A549 (cell line): Measurements from ENCODE around the gene NECTIN1. TPM values are rescaled to one million over a fixed set of nuclear protein-coding genes. Genes with fewer than 3 reads are reported as not detected.

Source experiments
- ATAC-seq, 2 experiments: fragments of 200-7000 bp in 1 of 2; fragments of >200 bp in 1 of 2; cut with Nextera tagmentation in 1 of 2; cut with Tn5 transposase in 1 of 2; 3 replicates each; pipeline versions ENCODE4 v1.8.0 to v1.9.1; 2018 to 2020; ENCODE audit warnings: mild to moderate bottlenecking in 1 of 2, moderate library complexity in 1 of 2
- CTCF ChIA-PET: fragments of 300-600 bp; sonication (Branson Sonifier 250); formaldehyde crosslinking; extraction: SDS; loops from one replicate; lab custom pipeline; 2021; ENCODE audit warnings: antibody characterized with exemption, inconsistent platforms; lab: Yijun Ruan, JAX
- POLR2A ChIA-PET: fragments of 350-600 bp; formaldehyde crosslinking; extraction: SDS; loops from one replicate; lab custom pipeline; 2021; ENCODE audit warnings: antibody characterized with exemption, inconsistent platforms; lab: Yijun Ruan, JAX
- DNase-seq, 2 experiments: peaks; one replicate each; pipeline versions ENCODE4 v3.0.0 to v3.0.0-alpha.2; 2011 to 2016; ENCODE audit warnings: low read depth in 1 of 2, low spot score in 1 of 2
- FAIRE-seq: peaks from 2 replicates; lab custom pipeline; 2011; peaks lifted over from hg19 to GRCh38; lab: Jason Lieb, UNC
- H3K27ac ChIP-seq, 2 experiments: fragments of >200 bp; sonication (Bioruptor Twin); formaldehyde crosslinking; 3 replicates each; pipeline ENCODE4 v1.5.1; 2016 to 2017
- H3K4me1 ChIP-seq: fragments of >200 bp; sonication (Bioruptor Twin); formaldehyde crosslinking; 3 replicates; pipeline ENCODE4 v1.6.1; 2016
- H3K4me2 ChIP-seq: fragments of >200 bp; sonication (Bioruptor Twin); formaldehyde crosslinking; 3 replicates; pipeline ENCODE4 v1.6.1; 2016
- H3K4me3 ChIP-seq: fragments of >200 bp; sonication (Bioruptor Twin); formaldehyde crosslinking; 3 replicates; pipeline ENCODE4 v1.5.1; 2016
- H3K9me3 ChIP-seq: fragments of >200 bp; sonication (Bioruptor Twin); formaldehyde crosslinking; 3 replicates; pipeline ENCODE4 v1.6.1; 2016
- ATOH8 ChIP-seq: fragments of 250-450 bp; sonication (Bioruptor Pico); IDR thresholded peaks from 2 replicates; pipeline ENCODE4 v1.5.0; 2020; ENCODE audit warnings: low read depth, mild to moderate bottlenecking, moderate library complexity
- CEBPB ChIP-seq, 2 experiments: fragments of >200 bp in 1 of 2; sonication (Bioruptor Twin) in 1 of 2; formaldehyde crosslinking in 1 of 2; IDR thresholded peaks; 2 replicates each; pipeline ENCODE4 v1.6.1; 2012 to 2016
- CHD2 ChIP-seq: fragments of 150-350 bp; IDR thresholded peaks from 2 replicates; pipeline ENCODE4 v1.6.1; 2014; ENCODE audit warnings: low read length; ENCODE audit not compliant: partially characterized antibody
- E2F6 ChIP-seq: IDR thresholded peaks from 2 replicates; pipeline ENCODE4 v1.6.1; 2012; ENCODE audit warnings: low read depth, borderline replicate concordance
- ESRRA ChIP-seq: fragments of 150-350 bp; IDR thresholded peaks from 2 replicates; pipeline ENCODE4 v1.6.1; 2014; ENCODE audit warnings: mild to moderate bottlenecking, low read length, borderline replicate concordance
- FOSL2 ChIP-seq, 2 experiments: fragments of 450-650 bp in 1 of 2; fragments of >200 bp in 1 of 2; sonication (Bioruptor Twin) in 1 of 2; formaldehyde crosslinking; IDR thresholded peaks; 2 replicates each; pipeline versions ENCODE4 v1.5.0 to v1.6.1; 2016 to 2020; ENCODE audit warnings: mild to moderate bottlenecking in 1 of 2, moderate library complexity in 1 of 2
- FOXS1 ChIP-seq: fragments of 250-450 bp; sonication (Bioruptor Pico); IDR thresholded peaks from 2 replicates; pipeline ENCODE4 v1.5.0; 2020; ENCODE audit warnings: mild to moderate bottlenecking, moderate library complexity
- HOXA7 ChIP-seq: fragments of 250-450 bp; sonication (Bioruptor Pico); IDR thresholded peaks from 2 replicates; pipeline ENCODE4 v1.5.0; 2020; ENCODE audit warnings: mild to moderate bottlenecking, moderate library complexity
- JUN ChIP-seq, 2 experiments: fragments of >200 bp; sonication (Bioruptor Twin); formaldehyde crosslinking; IDR thresholded peaks; 2 replicates in 1 of 2; 3 replicates in 1 of 2; pipeline ENCODE4 v1.6.1; 2016 to 2017
- KDM1A ChIP-seq: fragments of 200-600 bp; sonication (generic); IDR thresholded peaks from 2 replicates; pipeline ENCODE4 v1.6.1; 2016; ENCODE audit warnings: low read depth, mild to moderate bottlenecking
- MAZ ChIP-seq: fragments of 150-350 bp; IDR thresholded peaks from 2 replicates; pipeline ENCODE4 v1.6.1; 2014; ENCODE audit warnings: antibody characterized with exemption, low read depth, low read length, borderline replicate concordance
- MYC ChIP-seq: IDR thresholded peaks from 2 replicates; pipeline ENCODE4 v1.6.1; 2012; ENCODE audit warnings: mild to moderate bottlenecking, inconsistent platforms, low read length, improper control_type of control experiment, borderline replicate concordance
- NFE2L2 ChIP-seq: fragments of 150-350 bp; conservative IDR thresholded peaks from 2 replicates; pipeline ENCODE4 v1.6.1; 2014; ENCODE audit warnings: low read length
- NR3C1 ChIP-seq: fragments of >200 bp; sonication (Bioruptor Twin); formaldehyde crosslinking; IDR thresholded peaks from 3 replicates; pipeline ENCODE4 v1.6.1; 2017
- PHF8 ChIP-seq: fragments of 200-600 bp; sonication (generic); IDR thresholded peaks from 2 replicates; pipeline ENCODE4 v1.6.1; 2016; ENCODE audit warnings: low read depth, mild to moderate bottlenecking, antibody characterized with exemption, moderate library complexity, borderline replicate concordance
- POLR2A ChIP-seq: IDR thresholded peaks from 2 replicates; pipeline ENCODE4 v1.6.1; 2012; ENCODE audit warnings: mild to moderate bottlenecking, low read length
- RAD21 ChIP-seq, 2 experiments: fragments of >200 bp in 1 of 2; sonication (Bioruptor Twin) in 1 of 2; formaldehyde crosslinking in 1 of 2; IDR thresholded peaks in 1 of 2; conservative IDR thresholded peaks in 1 of 2; 2 replicates in 1 of 2; 3 replicates in 1 of 2; pipeline ENCODE4 v1.6.1; 2012 to 2018; ENCODE audit warnings: inconsistent platforms in 1 of 2
- RARB ChIP-seq: fragments of 250-450 bp; sonication (Bioruptor Pico); IDR thresholded peaks from 2 replicates; pipeline ENCODE4 v1.8.0; 2021; ENCODE audit warnings: mild to moderate bottlenecking, moderate library complexity
- SMC3 ChIP-seq: fragments of >200 bp; sonication (Bioruptor Twin); formaldehyde crosslinking; IDR thresholded peaks from 3 replicates; pipeline ENCODE4 v1.6.1; 2018; ENCODE audit warnings: inconsistent platforms
- TFCP2L1 ChIP-seq: fragments of 250-450 bp; sonication (Bioruptor Pico); IDR thresholded peaks from 2 replicates; pipeline ENCODE4 v1.5.0; 2021; ENCODE audit warnings: mild to moderate bottlenecking
- TP53 ChIP-seq: fragments of 250-450 bp; sonication (Bioruptor Pico); IDR thresholded peaks from 2 replicates; pipeline ENCODE4 v1.5.0; 2021; ENCODE audit warnings: mild to moderate bottlenecking, moderate library complexity
- ZC3H11A ChIP-seq: fragments of 450-650 bp; IDR thresholded peaks from 2 replicates; pipeline ENCODE4 v1.6.1; 2014; ENCODE audit warnings: antibody characterized with exemption, mild to moderate bottlenecking
- ZNF302 ChIP-seq: fragments of 250-450 bp; sonication (Bioruptor Pico); IDR thresholded peaks from 2 replicates; pipeline ENCODE4 v1.9.0; 2021; ENCODE audit warnings: inconsistent platforms, mild to moderate bottlenecking, moderate library complexity
- ZSCAN20 ChIP-seq: fragments of 250-450 bp; sonication (Bioruptor Pico); IDR thresholded peaks from 2 replicates; pipeline ENCODE4 v1.8.0; 2022; ENCODE audit warnings: mild to moderate bottlenecking, moderate library complexity
- WGBS: methylation state at CpG from one replicate; pipeline ENCODE4 v1.1.6; 2017; ENCODE audit errors: missing lambda C conversion rate; 5-methylcytosine and 5-hydroxymethylcytosine counted together
- polyA plus RNA-seq, 4 experiments: library from polyadenylated mRNA; depleted of rRNA in 3 of 4; stranded (reverse); fragments of >200 nt; fragmentation: RNase III in 1 of 4; extraction: RNeasy Plus Mini Kit Qiagen cat#74134 plus additional on column Dnase treatment in 1 of 4; gene quantifications; 2 replicates in 3 of 4; 3 replicates in 1 of 4; pipeline ENCODE4 v1.2.3, GENCODE V29; 2011 to 2017
- TF ChIP-seq, protein P1 (sequence below): fragments of 450-650 bp; IDR thresholded peaks from 2 replicates; pipeline ENCODE4 v1.6.1; 2014; ENCODE audit warnings: antibody characterized with exemption

NECTIN1 gene
- polyA plus RNA-seq, 2 of the 4 experiments (the other 2 are of a cell fraction) = 2.2 to 5.5 TPM

GRCh38 chr11:119612814-119613213 is 116.2 kb downstream of the NECTIN1 start:
- H3K4me1 ChIP-seq = peaks cover 12% of the 10 kb centered on the region
- WGBS = 52% methylated on average over 6 of the region's 6 CpGs
- no peak overlapping the region for H3K27ac ChIP-seq
- no peak for FAIRE-seq
- H3K4me3 ChIP-seq = no peak overlapping the region
- ATAC-seq = no peak
- no peak for DNase-seq
- POLR2A ChIA-PET = no interaction called here
- no peak overlapping the region for H3K4me2 ChIP-seq
- CTCF ChIA-PET = interaction anchor here (0.6 to 2.3 kb wide), 3 partner anchors 10 to 1794 kb away, joined by 3 to 6 read pairs (median 4); no protein-coding TSS in a partner anchor
- TF ChIP-seq ESRRA = no peak
- TF ChIP-seq POLR2A = no peak
- TF ChIP-seq FOXS1 = no peak
- no peak for TF ChIP-seq CHD2
- no peak for TF ChIP-seq E2F6
- TF ChIP-seq FOSL2 (IDR thresholded peaks at IDR 0.05) = no peak
- TF ChIP-seq FOSL2 (CRISPR knock-in tag; IDR thresholded peaks at IDR 0.05) = no peak
- no peak for TF ChIP-seq NR3C1
- TF ChIP-seq KDM1A = no peak
- no peak for TF ChIP-seq SMC3
- TF ChIP-seq PHF8 = no peak
- no peak for TF ChIP-seq CEBPB (IDR thresholded peaks at IDR 0.05)
- TF ChIP-seq HOXA7 = no peak
- H3K9me3 ChIP-seq = no peaks in the 10 kb centered on the region; the same call in 2 of the 3 replicates

DNA sequence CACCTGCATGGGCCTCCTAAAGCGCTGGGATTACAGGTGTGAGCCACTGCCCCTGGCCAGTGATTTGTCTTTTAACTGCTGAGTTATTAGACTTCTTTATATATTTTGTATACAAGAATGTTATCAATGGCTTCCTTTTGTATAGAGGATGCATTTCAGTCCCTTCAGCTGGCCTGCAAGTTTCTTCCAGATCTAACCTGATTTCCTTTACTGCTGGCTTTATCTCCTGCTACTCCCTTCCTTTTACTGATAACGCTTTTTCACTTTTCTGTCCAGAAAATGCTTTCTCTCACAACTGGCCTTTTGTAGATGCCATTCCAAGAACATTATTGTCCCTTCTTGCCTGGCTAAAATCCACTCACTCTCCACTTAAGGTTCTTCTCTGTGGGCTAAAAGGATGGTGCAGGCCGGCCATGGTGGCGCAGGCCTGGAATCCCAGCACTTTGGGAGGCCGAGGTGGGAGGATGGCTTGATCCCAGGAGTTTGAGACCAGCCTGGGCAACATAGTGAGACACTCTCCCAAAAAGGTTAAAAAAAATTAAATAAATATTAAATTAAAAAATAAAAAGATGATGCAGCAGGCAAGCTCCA is 118.1 kb downstream of the NECTIN1 start:
- FAIRE-seq (no peak), DNase-seq (no peak), ATAC-seq (no peak)
- 62% methylated on average over 5 of the region's 5 CpGs for WGBS
- TF ChIP-seq MAZ (no peak), CEBPB (IDR thresholded peaks at IDR 0.05) (no peak), TFCP2L1 (CRISPR knock-in tag) (no peak), SMC3 (no peak), KDM1A (no peak), ZSCAN20 (no peak), MYC (no peak), ATOH8 (CRISPR knock-in tag) (no peak), ZNF302 (CRISPR knock-in tag) (no peak), TP53 (CRISPR knock-in tag) (no peak), FOSL2 (IDR thresholded peaks at IDR 0.05) (no peak), FOSL2 (CRISPR knock-in tag; IDR thresholded peaks at IDR 0.05) (no peak), RARB (no peak), POLR2A (no peak), JUN (IDR thresholded peaks at IDR 0.05) (no peak)
- TF ChIP-seq, protein P1, sequence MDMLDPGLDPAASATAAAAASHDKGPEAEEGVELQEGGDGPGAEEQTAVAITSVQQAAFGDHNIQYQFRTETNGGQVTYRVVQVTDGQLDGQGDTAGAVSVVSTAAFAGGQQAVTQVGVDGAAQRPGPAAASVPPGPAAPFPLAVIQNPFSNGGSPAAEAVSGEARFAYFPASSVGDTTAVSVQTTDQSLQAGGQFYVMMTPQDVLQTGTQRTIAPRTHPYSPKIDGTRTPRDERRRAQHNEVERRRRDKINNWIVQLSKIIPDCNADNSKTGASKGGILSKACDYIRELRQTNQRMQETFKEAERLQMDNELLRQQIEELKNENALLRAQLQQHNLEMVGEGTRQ = no peak
- Histone ChIP-seq H3K27ac (no peak overlapping the region), H3K4me1 (peaks cover 9% of the 10 kb centered on the region), H3K4me2 (no peak overlapping the region), H3K4me3 (no peak overlapping the region), H3K9me3 (no peaks in the 10 kb centered on the region; the same call in 2 of the 3 replicates)
- ChIA-PET POLR2A (no interaction called here), CTCF (no interaction called here)

- ChIA-PET CTCF (interaction anchor here (1.5 kb wide), 1 partner anchor 25 kb away, joined by 3 read pairs; no protein-coding TSS in a partner anchor), POLR2A (no interaction called here)
- ATAC-seq (no peak), DNase-seq (no peak), FAIRE-seq (no peak)
- 53% methylated on average over 4 of the region's 4 CpGs for WGBS
- Histone ChIP-seq H3K4me3 (no peak overlapping the region), H3K4me2 (no peak overlapping the region), H3K9me3 (no peaks in the 10 kb centered on the region; the same call in 2 of the 3 replicates), H3K4me1 (no peaks in the 10 kb centered on the region)
- TF ChIP-seq RAD21 (conservative IDR thresholded peaks at IDR 0.05 in 1 of 2, IDR thresholded peaks at IDR 0.05 in 1 of 2) (no peak), ZC3H11A (no peak), NFE2L2 (no peak), ATOH8 (CRISPR knock-in tag) (no peak), MYC (no peak)
- TF ChIP-seq, all 56 proteins: peak for 0
- H3K27ac ChIP-seq = no peak overlapping the region
These were observed 120.2 kb downstream of the NECTIN1 start for GRCh38 chr11:119608781-119609180.
